ENCODE data around the gene SARNP. TPM values are rescaled to one million over a fixed set of nuclear protein-coding genes. Genes with fewer than 3 reads are reported as not detected.

Gene SARNP
- polyA plus RNA-seq, 2 of the 4 experiments (the other 2 are of a cell fraction) = 123 to 198 TPM

DNA sequence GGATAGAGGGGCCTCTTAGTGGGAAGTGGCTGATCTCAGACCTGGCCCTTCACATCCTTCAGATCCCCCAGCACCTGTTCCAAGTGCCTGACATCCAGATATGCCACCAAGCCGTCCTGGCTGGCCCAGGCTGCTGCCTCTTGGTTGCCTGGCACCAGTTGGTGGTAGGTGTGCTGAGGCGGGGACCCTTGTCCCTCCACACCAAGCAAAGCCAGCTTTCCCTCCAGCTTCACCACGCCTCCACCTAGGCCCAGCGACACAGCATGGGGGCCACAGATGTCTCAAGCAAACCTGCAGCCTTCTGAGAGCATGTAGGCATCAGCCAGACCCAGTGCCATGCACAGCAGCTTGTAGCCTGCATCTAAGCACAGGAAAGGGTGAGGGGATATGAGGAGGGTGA lies 85.2 kb downstream of the SARNP start:
- H3K27ac ChIP-seq = no peak overlapping the region
- H3K9me3 ChIP-seq = no peaks in the 10 kb centered on the region
- no peak overlapping the region for H3K4me2 ChIP-seq
- no peak for FAIRE-seq
- CTCF ChIA-PET = interaction anchor here (11.7 kb wide), 1 partner anchor 12 kb away, joined by 139 read pairs; the partner anchor contains the start of genes BLOC1S1 and RDH5
- DNase-seq (ENCODE audit: low read depth in 1 of 2, low spot score in 1 of 2) = no peak
- WGBS (ENCODE audit: missing lambda C conversion rate) = 86% methylated on average over 3 of the region's 4 CpGs
- ATAC-seq = no peak
- POLR2A ChIA-PET = no interaction called here
- TF ChIP-seq, protein P1, sequence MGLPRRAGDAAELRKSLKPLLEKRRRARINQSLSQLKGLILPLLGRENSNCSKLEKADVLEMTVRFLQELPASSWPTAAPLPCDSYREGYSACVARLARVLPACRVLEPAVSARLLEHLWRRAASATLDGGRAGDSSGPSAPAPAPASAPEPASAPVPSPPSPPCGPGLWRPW (IDR thresholded peaks at IDR 0.05) = no peak
- TF ChIP-seq, protein P2, sequence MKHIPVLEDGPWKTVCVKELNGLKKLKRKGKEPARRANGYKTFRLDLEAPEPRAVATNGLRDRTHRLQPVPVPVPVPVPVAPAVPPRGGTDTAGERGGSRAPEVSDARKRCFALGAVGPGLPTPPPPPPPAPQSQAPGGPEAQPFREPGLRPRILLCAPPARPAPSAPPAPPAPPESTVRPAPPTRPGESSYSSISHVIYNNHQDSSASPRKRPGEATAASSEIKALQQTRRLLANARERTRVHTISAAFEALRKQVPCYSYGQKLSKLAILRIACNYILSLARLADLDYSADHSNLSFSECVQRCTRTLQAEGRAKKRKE (CRISPR knock-in tag; IDR thresholded peaks at IDR 0.05; ENCODE audit: low read depth) = no peak
- no peak for TF ChIP-seq NR3C1 (IDR thresholded peaks at IDR 0.05)
- TF ChIP-seq, protein P3, sequence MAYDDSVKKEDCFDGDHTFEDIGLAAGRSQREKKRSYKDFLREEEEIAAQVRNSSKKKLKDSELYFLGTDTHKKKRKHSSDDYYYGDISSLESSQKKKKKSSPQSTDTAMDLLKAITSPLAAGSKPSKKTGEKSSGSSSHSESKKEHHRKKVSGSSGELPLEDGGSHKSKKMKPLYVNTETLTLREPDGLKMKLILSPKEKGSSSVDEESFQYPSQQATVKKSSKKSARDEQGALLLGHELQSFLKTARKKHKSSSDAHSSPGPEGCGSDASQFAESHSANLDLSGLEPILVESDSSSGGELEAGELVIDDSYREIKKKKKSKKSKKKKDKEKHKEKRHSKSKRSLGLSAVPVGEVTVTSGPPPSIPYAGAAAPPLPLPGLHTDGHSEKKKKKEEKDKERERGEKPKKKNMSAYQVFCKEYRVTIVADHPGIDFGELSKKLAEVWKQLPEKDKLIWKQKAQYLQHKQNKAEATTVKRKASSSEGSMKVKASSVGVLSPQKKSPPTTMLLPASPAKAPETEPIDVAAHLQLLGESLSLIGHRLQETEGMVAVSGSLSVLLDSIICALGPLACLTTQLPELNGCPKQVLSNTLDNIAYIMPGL (CRISPR knock-in tag; IDR thresholded peaks at IDR 0.05; ENCODE audit: borderline replicate concordance) = no peak
- TF ChIP-seq RAD21 (conservative IDR thresholded peaks at IDR 0.05 in 1 of 2, IDR thresholded peaks at IDR 0.05 in 1 of 2) = no peak
- TF ChIP-seq JUN (IDR thresholded peaks at IDR 0.05) = no peak
- TF ChIP-seq, protein P4, sequence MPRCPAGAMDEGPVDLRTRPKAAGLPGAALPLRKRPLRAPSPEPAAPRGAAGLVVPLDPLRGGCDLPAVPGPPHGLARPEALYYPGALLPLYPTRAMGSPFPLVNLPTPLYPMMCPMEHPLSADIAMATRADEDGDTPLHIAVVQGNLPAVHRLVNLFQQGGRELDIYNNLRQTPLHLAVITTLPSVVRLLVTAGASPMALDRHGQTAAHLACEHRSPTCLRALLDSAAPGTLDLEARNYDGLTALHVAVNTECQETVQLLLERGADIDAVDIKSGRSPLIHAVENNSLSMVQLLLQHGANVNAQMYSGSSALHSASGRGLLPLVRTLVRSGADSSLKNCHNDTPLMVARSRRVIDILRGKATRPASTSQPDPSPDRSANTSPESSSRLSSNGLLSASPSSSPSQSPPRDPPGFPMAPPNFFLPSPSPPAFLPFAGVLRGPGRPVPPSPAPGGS (IDR thresholded peaks at IDR 0.05) = no peak
- TF ChIP-seq HOXB5 (CRISPR knock-in tag; IDR thresholded peaks at IDR 0.05) = no peak
- TF ChIP-seq POLR2A (IDR thresholded peaks at IDR 0.05; ENCODE audit: low read length) = no peak
- TF ChIP-seq ZFP36 (IDR thresholded peaks at IDR 0.05; ENCODE audit: borderline replicate concordance, partially characterized antibody) = no peak
- no peak for TF ChIP-seq TP53 (CRISPR knock-in tag; IDR thresholded peaks at IDR 0.05)
- TF ChIP-seq, protein P5, sequence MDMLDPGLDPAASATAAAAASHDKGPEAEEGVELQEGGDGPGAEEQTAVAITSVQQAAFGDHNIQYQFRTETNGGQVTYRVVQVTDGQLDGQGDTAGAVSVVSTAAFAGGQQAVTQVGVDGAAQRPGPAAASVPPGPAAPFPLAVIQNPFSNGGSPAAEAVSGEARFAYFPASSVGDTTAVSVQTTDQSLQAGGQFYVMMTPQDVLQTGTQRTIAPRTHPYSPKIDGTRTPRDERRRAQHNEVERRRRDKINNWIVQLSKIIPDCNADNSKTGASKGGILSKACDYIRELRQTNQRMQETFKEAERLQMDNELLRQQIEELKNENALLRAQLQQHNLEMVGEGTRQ (IDR thresholded peaks at IDR 0.05) = no peak
- TF ChIP-seq CBX2 (IDR thresholded peaks at IDR 0.05; ENCODE audit: borderline replicate concordance, low read depth) = no peak
- no peak for TF ChIP-seq KDM1A (IDR thresholded peaks at IDR 0.05; ENCODE audit: low read depth)
- no peak for TF ChIP-seq SMC3 (IDR thresholded peaks at IDR 0.05)
- H3K4me3 ChIP-seq = no peak overlapping the region
- H3K4me1 ChIP-seq = peaks cover 12% of the 10 kb centered on the region

DNA sequence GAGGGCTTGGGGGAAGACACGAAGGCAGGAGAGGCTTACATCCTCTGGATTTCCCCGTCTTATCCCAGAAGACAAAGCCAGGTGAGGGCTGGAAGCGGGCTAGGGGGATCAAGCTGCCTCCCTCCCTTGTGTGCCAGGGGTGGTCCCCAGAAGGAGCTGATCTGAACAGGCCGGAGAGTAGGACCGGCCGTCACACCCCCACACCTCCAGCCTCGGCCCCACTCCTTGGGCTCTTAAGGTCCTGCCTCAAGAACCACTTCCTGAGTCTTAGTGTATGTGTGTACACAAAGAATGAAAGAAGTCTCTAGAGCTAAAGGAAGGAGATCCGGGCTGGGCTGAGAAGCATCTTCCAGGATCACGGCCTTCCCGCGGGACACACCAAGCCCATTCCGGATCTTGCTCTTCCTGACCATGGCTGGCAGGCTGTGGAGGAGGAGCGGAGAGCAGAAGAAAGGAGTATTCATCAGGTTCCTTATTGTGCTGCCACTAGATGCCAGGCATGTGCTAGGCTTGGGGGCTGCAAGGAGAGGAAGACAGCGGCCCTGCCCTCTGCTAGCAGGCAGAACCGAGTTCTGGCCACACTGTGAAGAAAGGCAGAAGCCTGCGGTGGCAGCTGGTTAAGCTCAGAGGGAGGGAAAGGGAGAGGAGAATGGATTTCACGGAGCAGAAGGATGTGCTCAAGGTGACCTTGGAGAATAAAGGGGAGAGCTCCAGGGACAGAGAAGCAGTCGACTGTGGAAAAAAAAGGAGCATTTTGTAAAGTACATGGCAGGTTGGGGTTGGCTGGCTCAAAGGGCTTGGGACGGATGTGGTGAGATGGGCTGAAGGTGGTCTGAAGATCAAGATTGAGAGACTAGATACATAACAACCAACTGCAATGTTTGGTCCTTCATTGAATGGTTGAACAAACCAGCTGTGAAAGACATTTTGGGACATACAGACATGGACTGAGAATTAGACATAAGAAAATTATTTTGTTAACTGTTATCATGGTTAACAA lies 87.4 kb downstream of the SARNP start:
- ATAC-seq (peak; percentile 5 to 35; a peak in 4 of 6 replicates), DNase-seq (ENCODE audit: low read depth in 1 of 2, low spot score in 1 of 2) (peak in 1 of 2 experiments; percentile 48), FAIRE-seq (no peak)
- no peaks in the 10 kb centered on the region for H3K9me3 ChIP-seq
- H3K27ac ChIP-seq = peak overlapping the region; percentile 97
- peak overlapping the region; percentile 98 for H3K4me2 ChIP-seq
- ChIA-PET CTCF (interaction anchor here (1.0 to 3.9 kb wide), 7 partner anchors 8 to 67 kb away, joined by 3 to 58 read pairs (median 4); partner anchors contain the start of genes GDF11 and RDH5), POLR2A (interaction anchor here (1.0 to 2.4 kb wide), 8 partner anchors 8 to 244 kb away, joined by 3 to 18 read pairs (median 7); partner anchors contain the start of genes BLOC1S1, DNAJC14, ORMDL2 and PYM1)
- H3K4me1 ChIP-seq = peaks cover 25% of the 10 kb centered on the region
- TF ChIP-seq ZFP36 (IDR thresholded peaks at IDR 0.05; ENCODE audit: borderline replicate concordance, partially characterized antibody) = no peak
- no peak for TF ChIP-seq HOXA7 (CRISPR knock-in tag; IDR thresholded peaks at IDR 0.05)
- no peak for TF ChIP-seq SREBF2 (IDR thresholded peaks at IDR 0.05)
- TF ChIP-seq, protein P6, sequence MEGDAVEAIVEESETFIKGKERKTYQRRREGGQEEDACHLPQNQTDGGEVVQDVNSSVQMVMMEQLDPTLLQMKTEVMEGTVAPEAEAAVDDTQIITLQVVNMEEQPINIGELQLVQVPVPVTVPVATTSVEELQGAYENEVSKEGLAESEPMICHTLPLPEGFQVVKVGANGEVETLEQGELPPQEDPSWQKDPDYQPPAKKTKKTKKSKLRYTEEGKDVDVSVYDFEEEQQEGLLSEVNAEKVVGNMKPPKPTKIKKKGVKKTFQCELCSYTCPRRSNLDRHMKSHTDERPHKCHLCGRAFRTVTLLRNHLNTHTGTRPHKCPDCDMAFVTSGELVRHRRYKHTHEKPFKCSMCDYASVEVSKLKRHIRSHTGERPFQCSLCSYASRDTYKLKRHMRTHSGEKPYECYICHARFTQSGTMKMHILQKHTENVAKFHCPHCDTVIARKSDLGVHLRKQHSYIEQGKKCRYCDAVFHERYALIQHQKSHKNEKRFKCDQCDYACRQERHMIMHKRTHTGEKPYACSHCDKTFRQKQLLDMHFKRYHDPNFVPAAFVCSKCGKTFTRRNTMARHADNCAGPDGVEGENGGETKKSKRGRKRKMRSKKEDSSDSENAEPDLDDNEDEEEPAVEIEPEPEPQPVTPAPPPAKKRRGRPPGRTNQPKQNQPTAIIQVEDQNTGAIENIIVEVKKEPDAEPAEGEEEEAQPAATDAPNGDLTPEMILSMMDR (IDR thresholded peaks at IDR 0.05) = 0 out of 3 replicates have a peak, but pooled peaks have one; percentile 6
- TF ChIP-seq, protein P1 (IDR thresholded peaks at IDR 0.05) = no peak
- TF ChIP-seq ZSCAN20 (CRISPR knock-in tag; IDR thresholded peaks at IDR 0.05) = no peak
- no peak for TF ChIP-seq EHF (CRISPR knock-in tag; IDR thresholded peaks at IDR 0.05)
- 0 out of 2 replicates have a peak, but pooled peaks have one; percentile 48 for TF ChIP-seq POLR2AphosphoS2 (conservative IDR thresholded peaks at IDR 0.05; ENCODE audit: low read length)
- no peak for TF ChIP-seq ESRRA (IDR thresholded peaks at IDR 0.05; ENCODE audit: borderline replicate concordance, low read length)
- WGBS (ENCODE audit: missing lambda C conversion rate) = 40% methylated on average over 17 of the region's 19 CpGs
- H3K4me3 ChIP-seq = peak overlapping the region; percentile 76
